NB4 (cell line): ENCODE data around the gene KDSR.

Experiments
- CTCF ChIP-seq: IDR thresholded peaks from one replicate; pipeline ENCODE4 v1.5.1; 2012; ENCODE audit warnings: low read depth, low read length
- MAX ChIP-seq: IDR thresholded peaks from 2 replicates; pipeline ENCODE4 v1.6.1; 2011; ENCODE audit warnings: low read depth, low read length
- POLR2A ChIP-seq: IDR thresholded peaks from 2 replicates; pipeline ENCODE4 v1.6.1; 2011; ENCODE audit warnings: mild to moderate bottlenecking; ENCODE audit not compliant: insufficient read length; ENCODE audit errors: extremely low read depth

GRCh38 chr18:63315876-63316275, 51.1 kb downstream of the KDSR start:
- TF ChIP-seq MAX = no peak
- no peak for TF ChIP-seq CTCF
- TF ChIP-seq POLR2A = no peak
